K562 (cell line): ENCODE data around the gene IRS1. TPM values are rescaled to one million over a fixed set of nuclear protein-coding genes. Genes with fewer than 3 reads are reported as not detected.

Source experiments
- ATAC-seq: fragments of 200-7000 bp; cut with Tn5 transposase; 3 replicates; pipeline ENCODE4 v1.9.1; 2020; ENCODE audit warnings: moderate library complexity
- BruUV-seq: library from RNA; stranded (reverse); fragments of 400-500 nt; replicated peaks from 2 replicates; lab custom pipeline; 2021; lab: Mats Ljungman, UMichigan
- CTCF ChIA-PET: fragments of 300-600 bp; formaldehyde crosslinking; extraction: SDS; loops from one replicate; lab custom pipeline; 2021; ENCODE audit warnings: low intra/inter-chr PET ratio; lab: Yijun Ruan, JAX
- POLR2A ChIA-PET: fragments of 300-600, 350-650 bp; sonication (Branson Sonifier 250); formaldehyde crosslinking; extraction: SDS; loops from one replicate; lab custom pipeline; 2021; ENCODE audit warnings: antibody characterized with exemption, inconsistent platforms; lab: Yijun Ruan, JAX
- DNase-seq, 4 experiments: peaks; one replicate each; pipeline versions ENCODE4 v3.0.0 to v3.0.0-alpha.2; 2011 to 2018; ENCODE audit warnings: low spot score in 3 of 4, mixed read lengths in 3 of 4; ENCODE audit errors: extremely low read depth in 1 of 4
- FAIRE-seq: peaks from 2 replicates; lab custom pipeline; 2011; peaks lifted over from hg19 to GRCh38; lab: Jason Lieb, UNC
- H2AFZ ChIP-seq: 2 replicates; pipeline ENCODE4 v1.6.0; 2011; ENCODE audit warnings: low read depth, low read length, control low read depth, inconsistent platforms
- H3K27ac ChIP-seq: fragments of 200-600 bp; 3 replicates; pipeline ENCODE4 v1.8.0; 2011; ENCODE audit warnings: low read depth, mild to moderate bottlenecking, control low read depth, inconsistent platforms, low read length, moderate library complexity, mixed read lengths; ENCODE audit errors: extremely low read depth
- H3K27me3 ChIP-seq, 2 experiments: fragments of 300-600 bp in 1 of 2; 2 replicates in 1 of 2; 3 replicates in 1 of 2; pipeline versions ENCODE4 v1.6.0 to v1.8.0; 2011; ENCODE audit warnings: inconsistent platforms in 2 of 2, low read length in 2 of 2, mild to moderate bottlenecking in 1 of 2, mixed read lengths in 1 of 2, moderate library complexity in 1 of 2; ENCODE audit not compliant: control insufficient read depth in 2 of 2, insufficient read depth in 2 of 2
- H3K36me3 ChIP-seq: fragments of 300-600 bp; 3 replicates; pipeline ENCODE4 v1.8.0; 2011; ENCODE audit warnings: mild to moderate bottlenecking, low read length, inconsistent platforms; ENCODE audit not compliant: control insufficient read depth, insufficient read depth
- H3K4me1 ChIP-seq, 2 experiments: fragments of 200-600 bp in 1 of 2; replicated peaks in 1 of 2; 2 replicates in 1 of 2; 3 replicates in 1 of 2; pipeline versions ENCODE4 v1.5.1 to v1.8.0; 2011; ENCODE audit warnings: inconsistent platforms in 2 of 2, low read length in 2 of 2, mild to moderate bottlenecking in 1 of 2, mixed read lengths in 1 of 2, moderate library complexity in 1 of 2; ENCODE audit not compliant: control insufficient read depth in 2 of 2, insufficient read depth in 2 of 2
- H3K4me2 ChIP-seq: 2 replicates; pipeline ENCODE4 v1.6.1; 2011; ENCODE audit warnings: low read length, control low read depth, inconsistent platforms, mixed read lengths; ENCODE audit not compliant: insufficient read depth
- H3K4me3 ChIP-seq: fragments of 200-600 bp; sonication (generic), shearing (Covaris generic); 2 replicates; pipeline ENCODE4 v1.5.1; 2016; ENCODE audit warnings: control low read depth, inconsistent platforms
- H3K79me2 ChIP-seq: fragments of 200-600 bp; 3 replicates; pipeline ENCODE4 v1.8.0; 2011; ENCODE audit warnings: low read length, inconsistent platforms; ENCODE audit not compliant: control insufficient read depth, insufficient read depth
- H3K9ac ChIP-seq, 2 experiments: 2 replicates each; pipeline versions ENCODE4 v1.6.0 to v1.6.1; 2011; ENCODE audit warnings: low read depth in 2 of 2, low read length in 2 of 2, control low read depth in 1 of 2, inconsistent platforms in 1 of 2, mild to moderate bottlenecking in 1 of 2, mixed read lengths in 1 of 2; ENCODE audit not compliant: insufficient read depth in 1 of 2
- H3K9me1 ChIP-seq: one replicate; pipeline ENCODE4 v1.6.0; 2011; ENCODE audit warnings: inconsistent platforms, mild to moderate bottlenecking, low read length, moderate library complexity; ENCODE audit not compliant: control insufficient read depth, insufficient read depth
- H3K9me3 ChIP-seq: replicated peaks from 2 replicates; pipeline ENCODE4 v1.5.1; 2011; ENCODE audit warnings: low read depth, low read length, inconsistent platforms; ENCODE audit not compliant: control insufficient read depth, insufficient read depth
- H4K20me1 ChIP-seq: replicated peaks from 2 replicates; pipeline ENCODE4 v1.6.1; 2011; ENCODE audit warnings: low read length, inconsistent platforms, mixed read lengths; ENCODE audit not compliant: control insufficient read depth, insufficient read depth
- HDAC8 ChIP-seq: fragments of 450-650 bp; IDR thresholded peaks from 2 replicates; pipeline ENCODE4 v1.6.1; 2016; ENCODE audit warnings: mild to moderate bottlenecking, missing genetic modification characterization, moderate library complexity, missing compliant biosample characterization
- MEF2A ChIP-seq: IDR thresholded peaks from 2 replicates; pipeline ENCODE4 v1.6.1; 2011; ENCODE audit warnings: low read depth, mild to moderate bottlenecking, low read length, moderate library complexity; ENCODE audit not compliant: control insufficient read depth
- POLR3A ChIP-seq: IDR thresholded peaks from 2 replicates; pipeline ENCODE4 v1.6.1; 2011; ENCODE audit warnings: borderline replicate concordance, mild to moderate bottlenecking, moderate library complexity; ENCODE audit not compliant: insufficient read length, insufficient read depth; ENCODE audit errors: extremely low read depth
- RBM34 ChIP-seq: fragments of 200-400 bp; formaldehyde crosslinking; IDR thresholded peaks from 2 replicates; pipeline ENCODE4 v1.6.1; 2018; ENCODE audit warnings: low read length, borderline replicate concordance; ENCODE audit not compliant: insufficient read depth
- SREBF2 ChIP-seq: sonication (generic); formaldehyde crosslinking; IDR thresholded peaks from 2 replicates; pipeline ENCODE4 v1.4.0; 2020; ENCODE audit warnings: mild to moderate bottlenecking, missing genetic modification reagents
- TCF7 ChIP-seq: sonication (generic); IDR thresholded peaks from 2 replicates; pipeline ENCODE4 v1.6.1; 2016; ENCODE audit warnings: antibody characterized with exemption, borderline replicate concordance
- TCFL5 ChIP-seq: fragments of 250-450 bp; sonication (Bioruptor Pico); conservative IDR thresholded peaks from 2 replicates; pipeline ENCODE4 v1.6.1; 2021; ENCODE audit warnings: mild to moderate bottlenecking, moderate library complexity, matching md5 sums
- TFAM ChIP-seq: fragments of 250-450 bp; sonication (Bioruptor Pico); conservative IDR thresholded peaks from 2 replicates; pipeline ENCODE4 v1.5.0; 2021; ENCODE audit warnings: mild to moderate bottlenecking, moderate library complexity
- XRCC3 ChIP-seq: fragments of 450-650 bp; IDR thresholded peaks from 2 replicates; pipeline ENCODE4 v1.6.1; 2017; ENCODE audit warnings: mild to moderate bottlenecking, moderate library complexity
- ZNF316 ChIP-seq: fragments of 450-650 bp; IDR thresholded peaks from 2 replicates; pipeline ENCODE4 v1.6.1; 2016
- WGBS: fragments of 100-300 bp; shearing (Covaris generic); methylation state at CpG from one replicate; pipeline ENCODE4 v1.1.6; 2016; ENCODE audit warnings: low coverage, mixed read lengths; ENCODE audit not compliant: insufficient coverage; ENCODE audit errors: missing lambda C conversion rate; 5-methylcytosine and 5-hydroxymethylcytosine counted together
- in situ Hi-C: fragments of 300-500 bp; cut with MboI; formaldehyde crosslinking; loops from 4 replicates; pipeline ENCODE4 v1.15.0; 2018; ENCODE audit warnings: inconsistent platforms, mixed read lengths
- intact Hi-C: fragments of 100-400 bp; cut with micrococcal nuclease; formaldehyde crosslinking; loops from 2 replicates; pipeline ENCODE4 v1.14.2; 2022
- polyA plus RNA-seq, 8 experiments: library from polyadenylated mRNA; depleted of rRNA in 4 of 8; stranded (reverse) in 5 of 8; unstranded in 3 of 8; fragments of >200 nt; fragmentation: Nextera tagmentation in 2 of 8; fragmentation: Illumina TruSeq in 1 of 8; extraction: Ambion mirVana in 2 of 8; extraction: Trizol in 1 of 8; gene quantifications; 2 replicates each; pipeline versions ENCODE4 v1.2.1 to v1.2.3, GENCODE V29; 2011 to 2014; ENCODE audit warnings: inconsistent platforms in 1 of 8, missing spikeins in 1 of 8
- total RNA-seq, 7 experiments: library from RNA; depleted of rRNA in 6 of 7; stranded (reverse); fragments of >200 nt in 6 of 7; fragmentation: Illumina TruSeq in 2 of 7; extraction: Trizol in 2 of 7; gene quantifications; 2 replicates each; pipeline versions ENCODE4 v1.2.1 to v1.2.3, GENCODE V29; 2011 to 2021; ENCODE audit warnings: low replicate concordance in 1 of 7

The IRS1 gene
- total and polyA plus RNA-seq, 9 of the 15 experiments (the other 6 are each of a cell fraction or from before 2014, with no cell fraction given) = under 0.01 to 0.31 (median 0.08) TPM; not detected in 1

DNA sequence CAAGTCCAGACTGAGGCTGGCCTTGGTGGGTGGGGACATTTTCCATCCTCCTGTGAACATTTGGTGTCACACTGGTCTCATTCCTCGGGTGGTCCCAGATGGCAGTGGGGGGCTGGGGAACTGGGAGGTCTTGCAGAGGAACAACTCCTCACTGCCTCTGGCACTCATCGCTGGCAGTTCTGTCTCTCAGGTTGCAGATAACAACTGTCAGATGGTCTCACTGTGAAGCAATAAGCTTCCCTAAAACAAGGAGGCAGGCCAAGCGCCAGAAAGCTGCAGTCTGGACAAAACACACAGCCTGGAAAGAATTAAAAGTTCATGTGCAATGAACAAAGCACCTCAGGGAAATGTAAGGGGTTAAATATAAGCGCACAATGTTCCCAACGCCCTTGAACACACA is 78.1 kb downstream of the IRS1 start:
- TF ChIP-seq ZNF316 (no peak), RBM34 (no peak), TFAM (no peak), POLR3A (no peak), TCFL5 (CRISPR knock-in tag) (no peak), HDAC8 (tag) (no peak), XRCC3 (no peak), TCF7 (no peak), SREBF2 (no peak), MEF2A (no peak)
- CTCF ChIA-PET = no interaction called here
- FAIRE-seq = no peak

More for the DNA sequence above, 78.1 kb downstream of the IRS1 start:
- POLR2A ChIA-PET = no interaction called here
- BruUV-seq = no TSS peak
- 5% methylated on average over 4 of the region's 5 CpGs for WGBS
- no peaks in the 10 kb centered on the region for H3K79me2 ChIP-seq
- H2AFZ ChIP-seq = no peak overlapping the region
- H3K4me1 ChIP-seq = no peaks in the 10 kb centered on the region
- no peak overlapping the region for H3K4me2 ChIP-seq
- no peak overlapping the region for H3K27ac ChIP-seq
- no peak overlapping the region for H3K4me3 ChIP-seq
- DNase-seq = no peak
- no peaks in the 10 kb centered on the region for H3K36me3 ChIP-seq
- in situ Hi-C loops (no loop called here), intact Hi-C loops (no loop called here)
- no peaks in the 10 kb centered on the region for H3K27me3 ChIP-seq
- no peaks in the 10 kb centered on the region for H3K9me1 ChIP-seq
- no peak for ATAC-seq
- no peaks in the 10 kb centered on the region for H4K20me1 ChIP-seq
- no peaks in the 10 kb centered on the region for H3K9me3 ChIP-seq
- no peak overlapping the region for H3K9ac ChIP-seq
